22Rv1 (cell line): ENCODE measurements around the gene CTTN.

Source experiments
- H3K27ac ChIP-seq: fragments of 450-650 bp; 2 replicates; pipeline ENCODE4 v1.5.1; 2017
- ZFX ChIP-seq: fragments of 450-650 bp; IDR thresholded peaks from 2 replicates; pipeline ENCODE4 v1.6.1; 2017; ENCODE audit warnings: antibody characterized with exemption, borderline replicate concordance
- TF ChIP-seq, protein P1 (sequence below): fragments of 450-650 bp; IDR thresholded peaks from 2 replicates; pipeline ENCODE4 v1.5.1; 2017; ENCODE audit warnings: mild to moderate bottlenecking

Gene CTTN

DNA sequence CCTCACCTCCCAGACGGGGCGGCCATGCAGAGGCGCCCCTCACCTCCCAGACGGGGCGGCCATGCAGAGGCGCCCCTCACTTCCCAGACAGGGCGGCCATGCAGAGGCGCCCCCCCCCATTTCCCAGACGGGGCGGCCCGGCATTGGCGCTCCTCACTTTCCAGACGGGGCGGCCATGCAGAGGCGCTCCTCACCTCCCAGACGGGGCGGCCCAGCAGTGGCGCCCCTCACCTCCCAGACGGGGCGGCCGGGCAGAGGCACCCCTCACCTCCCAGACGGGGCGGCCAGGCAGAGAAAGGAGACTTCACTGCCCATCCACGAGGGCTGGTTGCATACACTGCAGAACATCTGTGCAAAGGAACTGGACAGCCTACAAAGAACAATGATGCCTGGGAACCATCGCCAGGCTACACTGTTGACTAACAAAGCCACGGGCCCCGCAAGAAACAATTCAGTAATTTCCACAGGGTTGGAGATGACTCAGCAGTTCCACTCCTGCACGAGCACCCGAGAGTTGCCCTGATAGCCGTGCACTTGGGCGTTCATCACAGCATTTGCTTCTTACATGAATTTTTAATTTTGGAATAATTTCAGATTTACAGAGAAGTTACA is 58.7 kb downstream of the CTTN start:
- peak overlapping the region; percentile 61; the same call in 1 of the 2 replicates for H3K27ac ChIP-seq
- TF ChIP-seq, protein P1, sequence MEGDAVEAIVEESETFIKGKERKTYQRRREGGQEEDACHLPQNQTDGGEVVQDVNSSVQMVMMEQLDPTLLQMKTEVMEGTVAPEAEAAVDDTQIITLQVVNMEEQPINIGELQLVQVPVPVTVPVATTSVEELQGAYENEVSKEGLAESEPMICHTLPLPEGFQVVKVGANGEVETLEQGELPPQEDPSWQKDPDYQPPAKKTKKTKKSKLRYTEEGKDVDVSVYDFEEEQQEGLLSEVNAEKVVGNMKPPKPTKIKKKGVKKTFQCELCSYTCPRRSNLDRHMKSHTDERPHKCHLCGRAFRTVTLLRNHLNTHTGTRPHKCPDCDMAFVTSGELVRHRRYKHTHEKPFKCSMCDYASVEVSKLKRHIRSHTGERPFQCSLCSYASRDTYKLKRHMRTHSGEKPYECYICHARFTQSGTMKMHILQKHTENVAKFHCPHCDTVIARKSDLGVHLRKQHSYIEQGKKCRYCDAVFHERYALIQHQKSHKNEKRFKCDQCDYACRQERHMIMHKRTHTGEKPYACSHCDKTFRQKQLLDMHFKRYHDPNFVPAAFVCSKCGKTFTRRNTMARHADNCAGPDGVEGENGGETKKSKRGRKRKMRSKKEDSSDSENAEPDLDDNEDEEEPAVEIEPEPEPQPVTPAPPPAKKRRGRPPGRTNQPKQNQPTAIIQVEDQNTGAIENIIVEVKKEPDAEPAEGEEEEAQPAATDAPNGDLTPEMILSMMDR: no peak
- TF ChIP-seq ZFX: no peak

- no peak overlapping the region for H3K27ac ChIP-seq
- TF ChIP-seq, protein P1: no peak
- no peak for TF ChIP-seq ZFX
These were observed 60.4 kb downstream of the CTTN start for GRCh38 chr11:70458736-70459135.

- H3K27ac ChIP-seq: no peak overlapping the region
- TF ChIP-seq, protein P1: no peak
- no peak for TF ChIP-seq ZFX
These were observed 61.8 kb downstream of the CTTN start for GRCh38 chr11:70460111-70460510.

DNA sequence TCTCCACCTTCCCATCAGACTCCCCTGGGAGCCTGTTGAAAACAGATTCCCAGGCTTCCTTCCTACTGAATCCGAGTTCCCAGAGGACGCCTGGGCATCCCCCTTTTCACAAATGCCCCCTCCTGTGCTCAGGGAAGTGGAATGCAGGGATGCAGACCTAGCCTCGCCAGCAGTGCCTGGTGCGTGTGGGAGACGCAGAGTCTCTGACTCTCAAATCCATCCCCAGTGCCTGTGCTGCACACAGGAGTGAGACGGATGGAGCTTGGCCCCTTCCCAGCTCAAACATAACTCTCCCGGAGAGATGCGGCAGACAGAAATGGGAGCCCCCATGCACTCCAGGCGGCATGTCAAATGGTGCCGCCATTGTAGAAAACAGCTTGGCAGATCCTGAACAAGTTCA is 62.6 kb downstream of the CTTN start:
- no peak overlapping the region for H3K27ac ChIP-seq
- TF ChIP-seq, protein P1: no peak
- no peak for TF ChIP-seq ZFX

DNA sequence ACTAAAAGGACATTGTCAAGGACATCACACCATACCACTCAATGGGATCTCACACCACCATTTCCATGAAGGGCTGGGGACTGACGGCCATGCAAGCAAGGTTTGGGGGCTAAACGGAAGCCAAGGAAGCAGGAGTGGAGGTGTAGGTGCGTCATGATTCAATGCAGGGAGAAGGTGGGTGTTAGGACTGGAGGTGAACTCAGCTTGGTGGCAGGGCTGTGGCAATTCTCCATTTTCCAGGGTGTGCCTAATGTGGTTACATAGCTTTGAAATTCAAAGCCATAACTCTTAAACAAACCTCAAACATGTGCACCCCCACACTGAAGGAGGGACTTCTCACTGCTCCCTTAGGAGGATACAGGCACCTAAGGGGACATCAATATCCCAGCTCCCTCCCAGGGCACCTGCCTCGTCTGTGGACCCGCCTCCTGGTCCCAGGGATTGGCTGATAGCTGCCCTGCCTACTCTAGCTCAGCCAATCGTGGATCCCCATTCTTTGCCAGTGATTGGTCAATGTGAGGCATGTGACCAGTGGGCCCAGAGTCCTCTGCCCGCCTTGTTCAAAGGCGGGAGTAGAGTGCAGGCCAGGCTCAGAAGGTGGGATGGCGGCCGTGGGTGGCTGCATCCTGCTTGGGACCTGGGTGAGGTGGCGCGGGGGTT is 64.6 kb downstream of the CTTN start:
- H3K27ac ChIP-seq: no peak overlapping the region
- no peak for TF ChIP-seq ZFX
- TF ChIP-seq, protein P1: no peak

GRCh38 chr11:70463478-70464255 is 65.3 kb downstream of the CTTN start:
- TF ChIP-seq, protein P1: no peak
- no peak for TF ChIP-seq ZFX
- no peak overlapping the region for H3K27ac ChIP-seq
